SK-N-SH treated with all-trans-retinoic acid at 6 μM for 48 hours (cell line): ENCODE data around the gene QRFP.

ENCODE experiments used
- ATAC-seq: fragments of 200-7000 bp; cut with Tn5 transposase; 3 replicates; pipeline ENCODE4 v1.9.1; 2020; ENCODE audit warnings: mild to moderate bottlenecking, moderate library complexity
- ARNTL ChIP-seq: fragments of 450-650 bp; formaldehyde crosslinking; IDR thresholded peaks from 2 replicates; pipeline ENCODE4 v1.5.0; 2020; ENCODE audit warnings: low read depth, mild to moderate bottlenecking, moderate library complexity, borderline replicate concordance
- BACH2 ChIP-seq: fragments of 250-450 bp; sonication (Bioruptor Pico); IDR thresholded peaks from 2 replicates; pipeline ENCODE4 v1.9.0; 2021; ENCODE audit warnings: mild to moderate bottlenecking, borderline replicate concordance
- CREB5 ChIP-seq: fragments of 250-450 bp; sonication (Bioruptor Pico); IDR thresholded peaks from 2 replicates; pipeline ENCODE4 v1.5.1; 2020; ENCODE audit warnings: low read depth, mild to moderate bottlenecking, moderate library complexity
- CSDC2 ChIP-seq: fragments of 250-450 bp; sonication (Bioruptor Pico); IDR thresholded peaks from 2 replicates; pipeline ENCODE4 v1.5.0; 2020; ENCODE audit warnings: mild to moderate bottlenecking, moderate library complexity
- ESRRG ChIP-seq: fragments of 250-450 bp; sonication (Bioruptor Pico); IDR thresholded peaks from 2 replicates; pipeline ENCODE4 v1.6.1; 2021; ENCODE audit warnings: mild to moderate bottlenecking
- GLIS3 ChIP-seq: fragments of 250-450 bp; sonication (Bioruptor Pico); IDR thresholded peaks from 2 replicates; pipeline ENCODE4 v1.5.0; 2020; ENCODE audit warnings: mild to moderate bottlenecking, moderate library complexity
- OSR1 ChIP-seq: fragments of 250-450 bp; sonication (Bioruptor Pico); IDR thresholded peaks from 2 replicates; pipeline ENCODE4 v1.8.0; 2022; ENCODE audit warnings: moderate library complexity, mild to moderate bottlenecking, inconsistent platforms
- PATZ1 ChIP-seq: fragments of 250-450 bp; sonication (Bioruptor Pico); IDR thresholded peaks from 2 replicates; pipeline ENCODE4 v1.8.0; 2020; ENCODE audit warnings: mild to moderate bottlenecking, moderate library complexity, borderline replicate concordance
- PPARA ChIP-seq: fragments of 250-450 bp; sonication (Bioruptor Pico); IDR thresholded peaks from 2 replicates; pipeline ENCODE4 v1.5.0; 2020; ENCODE audit warnings: mild to moderate bottlenecking, borderline replicate concordance
- RARB ChIP-seq: fragments of 250-450 bp; sonication (Bioruptor Pico); IDR thresholded peaks from 2 replicates; pipeline ENCODE4 v1.8.0; 2021; ENCODE audit warnings: mild to moderate bottlenecking, moderate library complexity
- SNAI2 ChIP-seq: fragments of 250-450 bp; sonication (Bioruptor Pico); IDR thresholded peaks from 2 replicates; pipeline ENCODE4 v1.5.0; 2020; ENCODE audit warnings: mild to moderate bottlenecking, moderate library complexity
- TCF4 ChIP-seq: fragments of 250-450 bp; sonication (Bioruptor Pico); IDR thresholded peaks from 2 replicates; pipeline ENCODE4 v1.8.0; 2021; ENCODE audit warnings: mild to moderate bottlenecking, moderate library complexity, borderline replicate concordance
- TOX ChIP-seq: fragments of 250-450 bp; sonication (Bioruptor Pico); IDR thresholded peaks from 2 replicates; pipeline ENCODE4 v1.8.0; 2021; ENCODE audit warnings: mild to moderate bottlenecking, moderate library complexity, borderline replicate concordance
- TSHZ2 ChIP-seq: fragments of 250-450 bp; sonication (Bioruptor Pico); IDR thresholded peaks from 2 replicates; pipeline ENCODE4 v1.5.0; 2020; ENCODE audit warnings: mild to moderate bottlenecking, moderate library complexity
- ZC3H10 ChIP-seq: fragments of 250-450 bp; sonication (Bioruptor Pico); IDR thresholded peaks from 2 replicates; pipeline ENCODE4 v1.5.1; 2021; ENCODE audit warnings: mild to moderate bottlenecking, moderate library complexity
- ZFP3 ChIP-seq: fragments of 250-450 bp; sonication (Bioruptor Pico); IDR thresholded peaks from 2 replicates; pipeline ENCODE4 v1.5.0; 2020; ENCODE audit warnings: mild to moderate bottlenecking, moderate library complexity
- ZFP30 ChIP-seq: fragments of 450-650 bp; formaldehyde crosslinking; IDR thresholded peaks from 2 replicates; pipeline ENCODE4 v1.5.0; 2022; ENCODE audit warnings: mild to moderate bottlenecking, moderate library complexity
- ZNF565 ChIP-seq: fragments of 450-650 bp; formaldehyde crosslinking; conservative IDR thresholded peaks from 2 replicates; pipeline ENCODE4 v1.5.0; 2020; ENCODE audit warnings: low read depth, mild to moderate bottlenecking, moderate library complexity
- ZNF70 ChIP-seq: fragments of 450-650 bp; formaldehyde crosslinking; IDR thresholded peaks from 2 replicates; pipeline ENCODE4 v1.5.0; 2020; ENCODE audit warnings: mild to moderate bottlenecking, moderate library complexity
- TF ChIP-seq, protein P1 (sequence below): fragments of 250-450 bp; sonication (Bioruptor Pico); IDR thresholded peaks from 2 replicates; pipeline ENCODE4 v1.8.0; 2021; ENCODE audit warnings: low read depth, mild to moderate bottlenecking, moderate library complexity, borderline replicate concordance

Gene QRFP

DNA sequence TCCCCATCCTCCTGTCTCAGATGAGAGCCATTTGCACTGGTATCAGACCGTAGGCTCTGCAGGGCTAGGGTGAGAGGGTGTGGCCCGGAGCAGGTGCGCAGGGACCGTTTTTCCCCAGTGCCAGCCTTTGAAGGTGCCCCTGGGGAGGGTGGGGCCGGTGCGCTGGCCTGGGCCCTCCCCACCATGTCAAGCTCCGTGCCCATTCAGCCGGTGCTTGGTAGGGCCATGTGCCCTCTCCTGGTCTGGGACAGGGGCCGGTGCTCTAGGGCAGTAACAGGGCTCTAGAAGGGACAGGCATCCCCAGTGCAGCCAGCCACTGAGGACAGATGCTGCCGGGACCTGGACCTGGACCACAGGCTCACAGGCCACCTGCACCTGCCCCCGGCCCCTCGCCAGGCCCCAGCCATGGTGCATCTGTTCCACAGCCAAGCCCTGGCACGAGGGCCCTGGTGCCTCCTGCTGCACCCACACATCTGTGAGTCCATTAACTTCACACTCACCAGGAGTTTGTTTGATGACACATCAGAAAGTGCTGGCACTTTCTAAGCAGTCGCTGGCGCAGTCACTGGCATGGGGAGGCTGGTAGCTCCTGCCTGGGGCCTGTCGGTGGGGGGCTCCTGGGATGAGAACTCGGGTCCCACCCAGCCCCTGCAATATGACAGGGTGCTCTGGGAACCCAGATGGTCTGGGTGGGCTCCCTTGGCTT, 5.0 kb upstream of the QRFP start:
- ATAC-seq: no peak
- TF ChIP-seq TOX (no peak), RARB (no peak), CREB5 (CRISPR knock-in tag) (no peak), PPARA (no peak), ESRRG (no peak)
- TF ChIP-seq, all 23 proteins: peak for 0

GRCh38 chr9:130900701-130901497, 4.3 kb upstream of the QRFP start:
- no peak for ATAC-seq
- no peak for TF ChIP-seq SNAI2 (CRISPR knock-in tag)

DNA sequence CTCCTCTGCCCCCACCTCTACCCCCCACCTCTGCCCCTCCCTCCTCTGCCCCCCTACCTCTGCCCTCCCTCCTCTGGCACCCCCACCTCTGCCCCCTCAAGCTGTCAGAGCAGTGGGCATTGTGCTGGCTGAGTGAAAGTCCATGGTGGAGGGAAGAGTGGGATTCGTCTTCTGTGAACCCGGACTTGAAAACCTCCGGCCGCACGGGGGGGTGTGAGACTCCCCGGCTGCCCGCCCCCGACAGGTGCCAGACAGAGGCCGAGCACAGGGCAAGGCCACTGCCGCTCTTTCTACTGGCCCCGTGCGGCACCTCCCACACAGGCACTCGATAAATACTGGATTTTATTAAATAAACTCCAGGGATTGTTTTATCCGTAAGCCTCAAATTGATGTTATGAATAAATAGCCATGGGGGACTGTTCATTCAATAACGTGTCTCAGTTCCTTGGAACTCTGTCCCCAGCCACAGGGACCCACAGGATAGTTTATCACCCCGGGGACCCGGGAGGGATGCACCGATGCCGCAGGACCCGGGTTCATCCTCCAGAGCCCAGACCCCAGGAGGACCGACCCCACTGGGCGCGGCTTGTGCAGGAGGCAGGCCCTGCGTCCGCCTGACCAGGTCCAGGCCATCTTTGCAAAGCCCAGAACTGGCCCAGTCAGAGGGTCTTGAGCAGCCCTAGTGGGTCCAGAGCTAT, 2.6 kb upstream of the QRFP start:
- no peak for ATAC-seq
- TF ChIP-seq PATZ1 (no peak), TCF4 (no peak), ZFP30 (no peak)

DNA sequence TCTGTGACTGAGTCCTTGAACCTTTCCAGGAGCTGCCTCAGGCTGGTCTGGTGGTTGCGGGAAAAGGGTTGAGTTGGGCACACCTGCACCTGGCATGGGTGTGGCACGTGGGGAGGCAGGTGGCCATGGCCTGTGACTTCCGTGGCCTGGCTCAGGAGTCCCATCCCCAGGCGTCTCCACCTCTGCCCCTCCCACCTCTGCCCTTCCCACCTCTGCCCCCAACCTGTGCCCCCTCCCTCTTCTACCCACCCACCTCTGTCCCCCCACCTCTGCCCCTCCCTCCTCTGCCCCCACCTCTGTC, 1.9 kb upstream of the QRFP start:
- TF ChIP-seq, protein P1, sequence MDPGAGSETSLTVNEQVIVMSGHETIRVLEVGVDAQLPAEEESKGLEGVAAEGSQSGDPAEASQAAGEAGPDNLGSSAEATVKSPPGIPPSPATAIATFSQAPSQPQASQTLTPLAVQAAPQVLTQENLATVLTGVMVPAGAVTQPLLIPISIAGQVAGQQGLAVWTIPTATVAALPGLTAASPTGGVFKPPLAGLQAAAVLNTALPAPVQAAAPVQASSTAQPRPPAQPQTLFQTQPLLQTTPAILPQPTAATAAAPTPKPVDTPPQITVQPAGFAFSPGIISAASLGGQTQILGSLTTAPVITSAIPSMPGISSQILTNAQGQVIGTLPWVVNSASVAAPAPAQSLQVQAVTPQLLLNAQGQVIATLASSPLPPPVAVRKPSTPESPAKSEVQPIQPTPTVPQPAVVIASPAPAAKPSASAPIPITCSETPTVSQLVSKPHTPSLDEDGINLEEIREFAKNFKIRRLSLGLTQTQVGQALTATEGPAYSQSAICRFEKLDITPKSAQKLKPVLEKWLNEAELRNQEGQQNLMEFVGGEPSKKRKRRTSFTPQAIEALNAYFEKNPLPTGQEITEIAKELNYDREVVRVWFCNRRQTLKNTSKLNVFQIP (CRISPR knock-in tag): no peak
- TF ChIP-seq ZFP3 (CRISPR knock-in tag) (no peak), GLIS3 (CRISPR knock-in tag) (no peak), ARNTL (CRISPR knock-in tag) (no peak), RARB (no peak), ZNF70 (no peak), OSR1 (CRISPR knock-in tag) (no peak), BACH2 (CRISPR knock-in tag) (no peak), CREB5 (CRISPR knock-in tag) (no peak), ZFP30 (no peak)
- ATAC-seq: no peak

DNA sequence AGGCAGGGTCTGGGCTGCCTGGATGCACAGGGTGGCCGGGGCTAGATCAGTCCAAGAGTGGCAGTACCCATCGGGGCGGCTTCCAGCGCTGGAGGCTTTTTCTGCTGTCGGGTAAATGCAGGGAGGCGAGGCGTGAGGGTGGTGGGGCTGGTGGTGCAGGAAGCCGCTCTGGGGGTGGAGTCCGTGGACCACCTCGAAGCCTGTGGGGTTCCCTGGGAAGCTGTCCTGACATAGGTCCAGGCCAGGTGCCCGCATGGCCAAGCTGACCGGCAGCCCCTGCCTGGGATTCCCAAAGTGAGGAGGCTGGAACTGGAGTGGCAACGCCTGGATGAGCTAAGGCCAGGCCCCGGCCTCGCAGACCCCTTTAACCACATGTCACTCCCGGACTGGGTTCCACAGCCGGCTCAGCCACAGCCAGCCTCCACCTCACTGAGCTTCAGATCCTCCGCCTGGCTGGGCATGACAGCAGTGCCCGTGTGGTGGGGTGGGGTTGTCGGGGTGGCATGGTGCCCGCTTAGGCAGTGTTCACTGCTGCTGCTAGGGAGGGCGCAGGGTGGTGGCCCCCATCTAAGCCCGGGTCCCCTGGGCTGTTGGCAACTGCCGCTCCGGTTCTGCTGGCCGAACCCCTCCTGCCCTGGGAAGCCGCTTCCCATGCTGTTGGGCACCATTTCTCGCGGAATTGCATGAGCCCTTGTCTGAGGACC, 1.4 kb upstream of the QRFP start:
- TF ChIP-seq ZC3H10 (CRISPR knock-in tag) (no peak), TCF4 (no peak), ESRRG (no peak), TSHZ2 (no peak), CSDC2 (CRISPR knock-in tag) (no peak), ZNF565 (CRISPR knock-in tag) (no peak), ZNF70 (no peak)
- ATAC-seq: peak; percentile 6
